NCI-H128 (cell line): ENCODE results near the gene ELMO3.

ENCODE experiments used
- DNase-seq: peaks from one replicate; lab custom pipeline; 2025; ENCODE audit not compliant: unreplicated experiment; lab: John Stamatoyannopoulos, UW

The ELMO3 gene

DNA sequence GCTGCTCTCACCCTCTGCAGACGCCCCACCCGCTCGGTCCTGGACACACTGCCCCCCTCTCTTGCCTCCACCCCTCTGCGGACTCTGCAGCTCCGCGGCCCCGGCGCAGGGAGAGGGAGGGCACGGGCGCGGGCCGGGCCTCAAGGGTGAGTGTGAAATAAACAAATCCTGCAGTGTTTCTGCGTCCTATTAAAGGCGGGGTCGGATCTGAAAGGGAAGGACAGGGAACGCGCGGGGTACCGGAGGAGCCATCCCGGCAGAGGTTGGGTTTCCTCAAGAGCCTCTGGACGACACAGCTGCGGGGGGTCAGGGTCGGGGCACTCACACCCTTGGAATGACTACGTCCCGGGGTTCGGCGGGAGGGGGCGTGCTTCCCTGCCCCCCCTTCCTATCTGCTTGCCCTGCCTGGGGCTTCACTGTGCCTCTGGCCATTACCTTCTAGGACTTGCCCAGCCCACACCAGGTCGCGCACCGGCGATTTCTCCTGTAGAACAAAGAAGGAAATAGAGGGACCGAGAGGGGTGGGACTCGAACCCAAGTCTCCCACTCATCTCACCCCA, 34.9 kb upstream of the ELMO3 start:
- DNase-seq, result no peak

DNA sequence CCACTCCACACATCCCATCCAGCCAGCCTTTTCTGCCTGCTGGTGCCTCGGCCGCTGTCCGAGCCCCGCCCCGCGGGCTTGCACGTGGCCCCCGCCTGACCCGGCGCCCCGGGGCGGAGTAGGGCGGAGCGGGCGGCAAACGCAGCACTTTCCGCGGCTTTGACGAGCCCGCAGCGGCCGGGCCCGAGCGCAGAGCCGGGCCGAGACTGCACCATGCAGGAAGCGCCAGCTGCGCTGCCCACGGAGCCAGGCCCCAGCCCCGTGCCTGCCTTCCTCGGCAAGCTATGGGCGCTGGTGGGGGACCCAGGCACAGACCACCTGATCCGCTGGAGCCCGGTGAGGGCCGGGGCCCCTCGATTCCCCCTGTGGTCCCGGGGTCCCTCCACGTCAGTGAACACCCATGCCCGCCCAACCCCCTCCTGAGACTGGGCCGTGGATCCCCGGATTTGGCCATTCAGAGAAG, 34.3 kb upstream of the ELMO3 start, which contains the start of gene HSF4:
TSS of gene HSF4 (plus strand) at position 147 of the 463 bp plus-strand sequence. CDS start at position 214, 67 bp downstream.
- DNase-seq, result no peak

DNA sequence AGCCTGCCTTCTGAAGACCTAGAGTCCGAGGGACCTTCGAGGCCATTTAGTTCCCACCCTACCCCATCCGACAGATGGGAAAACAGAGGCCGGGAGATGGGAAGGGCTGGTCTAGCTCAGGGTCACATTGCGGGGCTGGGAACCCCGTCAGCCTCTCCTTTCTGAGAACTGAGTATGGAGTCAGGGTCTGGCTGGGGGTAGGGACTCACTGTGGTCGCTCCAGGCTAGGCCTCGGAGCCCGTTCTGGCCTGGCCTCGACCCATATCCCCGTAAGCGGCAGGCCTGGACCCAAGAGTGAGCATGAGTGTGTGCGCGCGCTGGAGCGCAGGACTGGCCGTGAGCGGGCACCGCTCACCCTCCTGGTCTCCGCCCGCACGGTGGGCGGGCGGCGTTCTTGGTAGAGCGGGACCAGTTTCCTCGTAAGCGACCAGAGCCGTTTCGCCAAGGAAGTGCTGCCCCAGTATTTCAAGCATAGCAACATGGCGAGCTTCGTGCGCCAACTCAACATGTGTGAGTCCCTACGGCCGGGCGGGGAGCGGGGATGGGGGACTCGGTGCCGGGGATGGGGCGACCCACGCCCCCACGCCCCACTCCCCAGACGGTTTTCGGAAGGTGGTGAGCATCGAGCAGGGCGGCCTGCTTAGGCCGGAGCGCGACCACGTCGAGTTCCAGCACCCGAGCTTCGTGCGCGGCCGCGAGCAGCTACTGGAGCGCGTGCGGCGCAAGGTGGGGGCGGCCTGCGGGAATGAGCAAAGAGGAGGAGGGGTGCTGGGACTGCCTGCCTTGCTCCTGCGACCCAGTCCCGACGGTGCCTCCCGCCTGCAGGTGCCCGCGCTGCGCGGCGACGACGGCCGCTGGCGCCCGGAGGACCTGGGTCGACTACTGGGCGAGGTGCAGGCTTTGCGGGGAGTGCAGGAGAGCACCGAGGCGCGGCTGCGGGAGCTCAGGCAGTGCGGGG, 33.5 kb upstream of the ELMO3 start:
- DNase-seq, result no peak

DNA sequence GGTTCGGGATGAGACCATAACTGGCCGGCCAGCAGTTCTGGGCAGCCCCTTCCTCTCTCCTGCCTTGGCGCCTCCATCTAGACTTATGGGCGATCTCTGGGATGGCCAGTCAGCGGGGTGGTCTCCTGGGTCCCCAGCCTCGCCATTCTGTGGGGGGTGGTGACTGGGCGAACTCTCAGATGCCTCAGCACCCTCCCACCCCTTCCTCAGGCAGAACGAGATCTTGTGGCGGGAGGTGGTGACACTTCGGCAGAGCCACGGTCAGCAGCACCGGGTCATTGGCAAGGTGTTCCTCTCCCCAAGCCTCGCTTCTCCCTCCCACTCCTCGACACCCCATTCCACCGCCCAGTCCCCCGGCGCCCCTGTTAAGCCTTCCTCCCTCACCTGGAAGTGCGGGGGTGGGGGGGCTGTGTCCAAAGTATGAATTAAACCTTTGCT, 32.8 kb upstream of the ELMO3 start:
- no peak for DNase-seq

DNA sequence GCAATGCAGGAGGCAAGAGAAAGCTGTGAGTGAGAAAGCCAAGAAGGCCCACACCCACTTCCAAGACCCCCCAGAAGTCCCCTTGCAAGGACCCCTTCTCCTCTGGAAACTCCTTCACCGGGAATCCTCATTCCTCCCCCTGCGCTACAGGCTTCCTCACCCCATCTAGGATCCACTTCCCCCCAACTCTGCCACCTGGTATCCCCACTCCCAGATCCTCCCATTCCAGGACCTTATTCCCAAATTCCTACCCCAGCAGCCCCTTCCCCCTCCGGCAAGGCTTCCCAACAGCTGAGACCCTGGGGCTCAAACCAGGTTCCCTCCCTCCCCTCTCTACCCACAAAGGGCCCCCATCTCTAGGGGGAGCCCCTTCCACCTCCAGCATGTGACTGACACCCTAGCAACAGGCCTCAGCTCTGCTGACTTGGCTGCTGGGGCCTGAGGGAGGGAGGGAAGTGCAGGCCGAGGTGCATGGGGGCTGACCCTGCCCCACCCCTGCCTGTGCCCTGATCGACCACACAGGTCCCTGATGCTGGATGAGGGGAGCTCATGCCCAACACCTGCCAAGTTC, 32.2 kb upstream of the ELMO3 start:
- no peak for DNase-seq

DNA sequence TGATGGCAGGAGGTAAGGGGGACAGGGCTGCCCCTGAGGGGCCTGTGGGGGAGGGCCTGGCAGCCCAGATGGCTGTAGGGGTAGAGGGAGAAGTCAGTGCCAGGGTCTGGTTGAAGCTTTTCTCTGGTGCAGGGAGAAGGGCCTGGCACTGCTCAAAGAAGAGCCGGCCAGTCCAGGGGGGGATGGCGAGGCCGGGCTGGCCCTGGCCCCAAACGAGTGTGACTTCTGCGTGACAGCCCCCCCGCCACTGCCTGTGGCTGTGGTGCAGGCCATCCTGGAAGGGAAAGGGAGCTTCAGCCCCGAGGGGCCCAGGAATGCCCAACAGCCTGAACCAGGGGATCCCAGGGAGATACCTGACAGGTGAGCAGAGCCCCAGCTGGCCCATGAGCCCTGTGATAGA, 31.3 kb upstream of the ELMO3 start:
- DNase-seq, result no peak

DNA sequence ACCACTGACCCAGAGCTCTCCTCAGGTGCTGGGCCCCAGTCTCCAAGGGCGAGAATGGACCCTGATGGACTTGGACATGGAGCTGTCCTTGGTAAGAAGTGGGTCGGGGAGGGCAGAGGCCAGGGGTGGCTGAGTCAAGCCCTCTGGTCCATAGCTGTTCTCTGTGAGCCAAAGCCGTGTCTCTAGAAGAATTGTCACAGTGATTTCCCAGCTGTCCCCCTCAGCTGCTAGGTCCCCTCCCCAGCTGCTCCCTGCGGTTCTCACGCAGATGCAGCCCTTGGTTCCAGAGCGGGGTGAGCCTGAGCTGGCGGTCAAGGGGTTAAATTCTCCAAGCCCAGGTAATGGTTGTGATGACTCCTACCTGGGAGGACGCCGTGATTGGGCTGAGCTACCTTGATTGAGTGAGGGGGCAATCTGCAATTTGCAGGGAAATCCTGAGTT, 29.9 kb upstream of the ELMO3 start:
- no peak for DNase-seq

DNA sequence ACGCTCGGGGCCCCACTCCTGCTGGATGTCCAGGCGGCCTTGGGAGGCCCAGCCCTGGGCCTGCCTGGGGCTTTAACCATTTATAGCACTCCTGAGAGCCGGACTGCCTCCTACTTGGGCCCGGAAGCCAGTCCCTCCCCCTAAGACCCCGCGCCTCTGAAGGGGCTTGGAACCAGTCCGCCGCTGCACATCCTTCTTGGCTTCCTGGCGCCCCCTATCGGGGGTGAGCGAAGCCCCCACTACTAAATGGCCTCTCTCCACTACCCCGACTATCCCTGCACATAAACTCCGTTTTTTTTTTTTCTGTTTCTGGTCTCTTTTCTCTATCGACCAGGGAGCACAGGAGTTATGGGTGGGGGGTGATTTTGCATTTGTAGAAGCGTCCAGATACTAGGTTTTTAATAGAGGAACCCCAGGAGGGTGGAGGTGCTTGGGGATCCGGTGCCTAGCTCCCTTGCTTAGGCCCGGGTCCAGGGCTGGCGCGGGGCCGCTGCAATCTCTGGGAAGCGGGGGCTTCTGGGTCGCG, 29.2 kb upstream of the ELMO3 start:
- DNase-seq, result no peak

DNA sequence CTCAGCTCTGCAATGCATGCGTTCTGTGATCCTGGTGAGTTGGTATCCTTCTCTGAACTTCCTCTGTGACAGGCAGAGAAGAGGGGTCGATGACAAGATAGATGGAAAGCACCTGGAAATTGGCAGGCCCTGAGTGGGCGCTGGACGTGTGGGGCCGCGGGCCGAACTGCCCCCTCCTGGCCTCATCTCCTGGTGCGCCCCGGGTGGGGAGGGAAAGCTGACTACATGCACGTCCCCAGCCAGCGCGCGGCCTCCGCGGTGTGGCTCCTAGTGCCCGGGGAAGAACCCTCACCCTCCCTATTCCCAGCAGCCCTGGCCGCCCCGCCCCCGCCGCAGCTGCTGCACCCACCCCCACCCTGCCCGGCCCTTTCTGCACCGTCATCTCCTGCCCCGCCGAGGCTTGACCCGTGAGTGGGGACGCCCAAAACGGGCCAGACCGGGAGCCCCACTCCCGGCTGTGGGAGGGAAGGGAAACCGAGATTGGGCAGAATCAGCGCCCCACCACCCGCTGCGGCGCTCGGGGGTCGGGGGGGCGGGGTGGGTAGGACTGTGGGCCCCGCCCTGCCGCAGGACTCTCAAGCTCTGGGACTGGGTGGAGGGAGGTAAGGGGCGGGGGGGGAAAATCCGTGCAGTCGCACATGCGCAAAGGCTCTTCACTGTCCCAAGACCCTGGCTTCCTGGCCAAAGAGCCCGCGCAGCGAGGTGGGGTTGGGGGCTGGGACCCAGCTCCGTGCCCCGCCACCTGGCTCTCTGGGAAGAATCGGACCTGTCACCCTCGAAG, 28.6 kb upstream of the ELMO3 start, which contains the start of gene NOL3:
TSS of gene NOL3 (plus strand) at position 371 of the 781 bp plus-strand sequence.
- DNase-seq, result no peak

DNA sequence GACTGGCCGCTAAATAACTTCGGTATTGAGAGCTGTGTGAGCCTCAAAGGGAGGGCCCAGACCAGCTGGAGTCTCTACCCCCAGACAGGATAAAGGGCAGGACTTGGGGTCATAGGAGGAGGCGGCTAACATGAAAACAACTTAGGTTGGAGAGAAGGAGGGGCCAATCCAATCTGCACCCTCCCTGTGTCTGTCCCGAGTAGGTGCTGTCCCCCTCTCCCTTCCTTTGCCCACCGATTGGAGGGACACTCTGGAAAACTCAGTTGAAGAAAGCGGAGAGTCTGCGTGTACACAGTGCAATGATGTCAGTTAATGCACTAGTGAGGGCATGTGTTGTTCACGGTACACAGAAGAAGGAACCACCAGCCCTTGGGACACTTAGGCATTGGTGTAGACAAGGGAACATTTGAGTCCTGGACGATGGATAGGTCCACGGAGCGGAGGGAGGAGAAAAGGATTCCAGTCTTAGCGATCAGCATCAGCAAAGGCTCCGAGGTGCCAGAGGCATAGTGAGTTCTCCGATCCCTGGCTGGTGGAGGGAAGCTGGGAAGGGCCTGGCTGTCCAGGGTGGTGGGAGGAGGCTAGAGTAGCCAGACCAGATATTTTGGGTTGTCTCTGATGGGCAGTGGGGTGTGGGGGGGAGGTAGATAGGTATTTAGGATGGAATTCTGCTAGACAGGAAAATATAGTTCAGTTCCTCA, 27.8 kb upstream of the ELMO3 start:
- DNase-seq, result no peak

DNA sequence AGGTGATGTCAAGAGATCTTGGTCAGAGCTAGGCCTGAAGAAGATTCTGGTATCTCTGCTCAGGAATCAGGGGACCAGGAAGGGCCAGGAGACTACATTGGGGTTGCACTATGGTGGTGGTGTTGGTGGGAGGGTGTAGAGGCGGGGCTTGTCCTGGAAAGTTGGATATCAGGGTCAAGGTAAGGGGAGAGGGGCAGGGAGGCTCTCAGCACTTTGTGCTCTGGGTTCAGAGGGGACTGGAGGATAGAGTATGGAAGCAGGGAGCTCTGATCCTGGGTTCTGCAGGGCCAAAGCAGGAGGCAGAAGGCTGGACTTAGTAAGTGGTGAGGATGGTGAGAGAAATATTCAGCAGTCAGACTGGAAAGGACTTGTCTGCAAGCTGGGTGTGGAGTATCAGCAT, 25.6 kb upstream of the ELMO3 start:
- no peak for DNase-seq

DNA sequence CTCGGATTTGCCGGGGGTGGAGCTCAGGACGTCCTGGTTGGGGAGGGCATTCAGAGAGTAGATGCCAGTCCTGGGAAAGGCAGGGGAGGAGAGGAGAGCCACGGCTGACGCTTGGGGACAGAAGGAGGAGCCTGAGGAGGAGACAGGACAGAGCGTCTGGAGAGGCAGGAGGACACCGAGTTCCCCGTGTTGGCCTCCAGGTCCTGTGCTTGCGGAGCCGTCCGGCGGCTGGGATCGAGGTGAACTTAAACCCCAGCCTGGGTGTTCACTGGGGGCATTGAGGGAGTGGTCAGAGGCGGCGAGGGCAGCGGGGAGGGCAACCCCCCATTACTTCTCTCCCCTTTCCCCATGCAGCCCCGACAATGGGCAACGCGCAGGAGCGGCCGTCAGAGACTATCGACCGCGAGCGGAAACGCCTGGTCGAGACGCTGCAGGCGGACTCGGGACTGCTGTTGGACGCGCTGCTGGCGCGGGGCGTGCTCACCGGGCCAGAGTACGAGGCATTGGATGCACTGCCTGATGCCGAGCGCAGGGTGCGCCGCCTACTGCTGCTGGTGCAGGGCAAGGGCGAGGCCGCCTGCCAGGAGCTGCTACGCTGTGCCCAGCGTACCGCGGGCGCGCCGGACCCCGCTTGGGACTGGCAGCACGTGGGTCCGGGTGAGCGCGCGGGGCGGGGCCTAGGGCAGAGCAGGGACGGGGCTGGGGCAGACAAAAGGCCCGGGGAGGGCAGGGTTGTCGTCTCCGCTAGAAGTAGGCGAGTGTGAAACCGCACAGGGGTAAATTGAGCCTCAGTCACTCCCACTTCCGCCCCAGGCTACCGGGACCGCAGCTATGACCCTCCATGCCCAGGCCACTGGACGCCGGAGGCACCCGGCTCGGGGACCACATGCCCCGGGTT, 24.9 kb upstream of the ELMO3 start:
- peak; percentile 47 for DNase-seq

DNA sequence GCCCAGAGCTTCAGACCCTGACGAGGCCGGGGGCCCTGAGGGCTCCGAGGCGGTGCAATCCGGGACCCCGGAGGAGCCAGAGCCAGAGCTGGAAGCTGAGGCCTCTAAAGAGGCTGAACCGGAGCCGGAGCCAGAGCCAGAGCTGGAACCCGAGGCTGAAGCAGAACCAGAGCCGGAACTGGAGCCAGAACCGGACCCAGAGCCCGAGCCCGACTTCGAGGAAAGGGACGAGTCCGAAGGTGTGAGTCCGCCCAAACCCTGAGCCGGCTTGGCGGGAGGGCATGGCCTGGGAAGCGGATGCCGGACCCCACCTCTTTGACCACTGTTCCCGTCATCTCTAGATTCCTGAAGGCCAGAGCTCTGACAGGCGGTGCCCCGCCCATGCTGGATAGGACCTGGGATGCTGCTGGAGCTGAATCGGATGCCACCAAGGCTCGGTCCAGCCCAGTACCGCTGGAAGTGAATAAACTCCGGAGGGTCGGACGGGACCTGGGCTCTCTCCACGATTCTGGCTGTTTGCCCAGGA, 24.2 kb upstream of the ELMO3 start:
- DNase-seq, result no peak

DNA sequence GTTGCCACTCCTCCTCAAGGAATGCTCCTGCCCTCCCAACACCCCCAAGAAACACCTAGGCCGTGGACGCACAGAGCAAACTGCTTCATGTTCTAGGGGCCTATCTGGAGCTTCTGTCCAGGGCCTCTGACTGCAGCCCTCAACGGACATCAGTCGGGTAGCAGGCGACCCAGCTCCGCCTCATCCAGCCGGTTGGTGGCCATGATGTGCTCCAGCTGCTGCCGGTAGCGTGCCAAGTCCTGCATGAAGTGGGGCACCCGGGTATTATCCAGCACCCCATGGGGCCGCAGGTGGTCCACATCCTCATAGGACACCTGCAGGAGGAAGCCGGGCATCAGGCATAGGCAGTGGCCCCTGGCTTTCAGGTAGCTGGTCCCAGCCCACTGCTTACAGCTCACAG, 22.3 kb upstream of the ELMO3 start:
- no peak for DNase-seq

DNA sequence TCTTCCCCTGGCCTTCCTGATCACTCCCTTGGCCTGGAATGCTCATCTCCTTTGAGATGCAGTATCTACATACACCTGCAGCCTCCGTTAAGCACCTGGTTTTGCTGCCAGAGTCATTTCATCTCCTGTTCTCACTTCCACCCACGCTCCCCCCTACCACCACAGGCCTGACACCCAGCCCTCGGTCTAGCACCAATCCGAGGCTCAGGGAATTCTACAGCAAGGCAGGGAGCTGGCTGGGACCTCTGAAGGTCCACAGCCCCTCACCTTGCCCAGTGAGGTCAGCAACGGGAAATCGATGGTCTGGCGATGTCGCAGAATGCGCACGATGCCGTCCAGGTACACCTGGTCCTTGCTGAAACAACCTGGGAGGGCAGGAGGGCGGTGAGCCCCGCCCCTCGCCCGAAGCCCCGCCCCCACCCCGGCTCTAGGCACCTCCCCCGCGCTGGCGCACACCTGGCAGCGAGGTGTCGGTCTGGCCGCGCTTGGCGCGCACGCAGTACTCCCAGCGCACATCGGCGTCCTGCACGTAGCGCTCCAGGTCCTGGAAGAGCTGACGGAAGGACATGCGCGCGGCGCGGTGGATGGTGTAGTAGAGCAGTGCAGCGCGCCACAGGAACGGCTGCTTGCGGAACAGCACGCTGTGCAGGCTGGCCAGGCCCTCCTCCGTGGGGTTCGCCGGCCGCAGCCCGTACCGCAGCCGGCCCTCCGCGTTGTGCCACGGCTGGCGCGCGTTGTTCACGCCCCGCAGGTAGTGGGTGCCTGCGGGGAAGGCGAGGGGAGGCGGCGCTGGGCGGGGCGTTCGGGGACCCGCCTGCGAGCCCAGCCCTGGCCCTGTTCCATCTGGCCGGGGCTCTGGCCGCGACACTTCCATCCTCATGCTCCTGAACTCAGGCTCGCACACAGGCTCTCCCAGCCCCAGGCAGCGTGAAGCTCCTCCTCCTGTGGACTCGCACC, 20.9 kb upstream of the ELMO3 start:
- DNase-seq, result peak; percentile 63

DNA sequence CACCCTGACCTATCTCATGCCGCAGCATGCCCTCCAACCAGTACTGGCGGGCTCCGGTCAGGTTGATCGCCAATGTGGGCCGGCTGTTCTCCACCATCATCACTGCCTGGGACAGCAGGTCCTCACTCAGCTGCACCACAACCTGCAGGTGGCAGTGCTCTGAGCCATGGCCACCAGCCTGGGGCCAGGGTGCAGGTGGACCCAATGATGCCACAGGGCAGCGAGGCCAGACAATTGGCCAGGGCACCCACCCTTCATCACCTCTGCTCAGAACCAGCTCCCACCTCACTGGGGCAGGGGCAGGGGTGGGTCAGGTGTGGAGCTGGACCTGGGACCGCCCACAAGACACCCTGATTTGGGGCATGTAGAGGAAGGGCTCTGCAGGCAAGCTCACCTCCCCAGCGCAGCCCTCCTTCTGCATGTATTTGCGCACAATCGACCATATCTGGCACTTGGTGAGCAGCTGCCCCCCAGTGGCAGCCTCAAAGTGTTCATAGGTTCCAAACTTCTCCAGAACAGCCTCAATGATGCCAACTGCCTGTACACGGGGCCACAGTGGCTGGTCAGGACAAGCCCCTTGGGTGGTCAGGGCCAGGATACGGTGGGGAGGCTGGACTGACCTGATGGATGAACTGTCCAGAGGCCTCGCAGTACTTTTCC, 19.4 kb upstream of the ELMO3 start:
- no peak for DNase-seq

DNA sequence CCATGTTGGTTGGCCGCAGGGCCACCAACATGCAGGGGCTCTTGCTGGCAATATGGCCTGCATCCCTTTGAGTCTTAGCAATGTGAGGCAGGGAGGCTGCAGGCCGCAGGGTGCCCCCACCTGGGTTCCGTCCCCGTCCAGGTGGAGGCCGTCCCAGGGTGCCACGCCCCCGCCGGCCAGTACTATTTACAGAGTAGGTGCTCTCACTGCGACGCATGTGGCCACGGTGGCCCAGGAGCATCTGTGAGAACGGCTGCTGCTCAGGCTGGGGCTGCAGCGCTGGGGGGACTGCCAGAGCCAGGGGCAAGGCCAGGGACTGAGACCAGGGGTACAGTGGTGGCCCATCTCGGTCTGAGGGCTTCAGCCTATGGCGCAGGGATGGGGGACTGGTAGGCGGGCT, 18.8 kb upstream of the ELMO3 start:
- no peak for DNase-seq
